Measurements from ENCODE around the gene ACAD8. TPM values are rescaled to one million over a fixed set of nuclear protein-coding genes. Genes with fewer than 3 reads are reported as not detected.

ACAD8 gene
- total and polyA plus RNA-seq, 2 of the 4 experiments (the other 2 are of a cell fraction): 11.1 to 21.2 TPM

DNA sequence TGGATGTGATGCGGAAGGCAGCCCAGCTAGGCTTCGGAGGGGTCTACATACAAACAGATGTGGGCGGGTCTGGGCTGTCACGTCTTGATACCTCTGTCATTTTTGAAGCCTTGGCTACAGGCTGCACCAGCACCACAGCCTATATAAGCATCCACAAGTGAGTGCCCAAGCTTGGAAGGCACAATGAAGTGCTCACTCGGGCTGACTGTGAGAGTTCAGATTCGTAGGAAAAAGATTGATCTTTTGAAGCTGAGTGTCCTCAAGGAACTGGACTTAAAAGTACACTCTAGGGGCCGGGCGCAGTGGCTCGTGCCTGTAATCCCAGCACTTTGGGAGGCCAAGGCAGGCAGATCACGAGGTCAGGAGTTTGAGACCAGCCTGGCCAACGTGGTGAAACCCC lies 3.7 kb downstream of the ACAD8 start:
- CTCF ChIA-PET: no interaction called here
- no peaks in the 10 kb centered on the region; the same call in 1 of the 2 replicates for H3K9me1 ChIP-seq (ENCODE audit: insufficient read depth, low read length)
- dilution Hi-C loops (cut with HindIII; ENCODE audit: low sequenced_read_pairs, unreplicated experiment) (no loop called here), in situ Hi-C loops (cut with MboI; ENCODE audit: low sequenced_read_pairs) (loop anchor here (10.0 kb wide), 1 partner anchor 212 kb away; no protein-coding TSS in a partner anchor), intact Hi-C loops (cut with micrococcal nuclease) (loop anchor here (10.0 kb wide), 1 partner anchor 212 kb away; no protein-coding TSS in a partner anchor)
- H3K27ac ChIP-seq (ENCODE audit: insufficient read depth, low read length): no peak overlapping the region
- BruUV-seq (replicated peaks): no TSS peak
- H3K9me3 ChIP-seq (ENCODE audit: control insufficient read depth, insufficient read depth, low read length): no peaks in the 10 kb centered on the region
- POLR2A ChIA-PET (ENCODE audit: unreplicated experiment): no interaction called here
- H2AK5ac ChIP-seq (ENCODE audit: low read depth, low read length): no peak overlapping the region
- no peak overlapping the region for H2BK15ac ChIP-seq (ENCODE audit: low read depth, low read length)
- 89% methylated on average over 6 of the region's 11 CpGs; no CpG with 5 or more reads in 1 of the 2 experiments for WGBS, 2 experiments (ENCODE audit: extremely low coverage in 2 of 2, insufficient read length in 1 of 2)
- H3K4me2 ChIP-seq (ENCODE audit: low read depth, low read length): no peak overlapping the region
- H2BK120ac ChIP-seq (ENCODE audit: low read depth, low read length): no peak overlapping the region
- H2AK9ac ChIP-seq (replicated peaks; ENCODE audit: low read depth, low read length, poor library complexity): no peak overlapping the region
- DNase-seq (no peak), ATAC-seq (ENCODE audit: low read depth) (no peak)
- H3K9ac ChIP-seq (ENCODE audit: low read depth, low read length): no peak overlapping the region
- no peak overlapping the region for H4K5ac ChIP-seq (ENCODE audit: low read depth, low read length)
- H4K91ac ChIP-seq (ENCODE audit: insufficient read depth, low read depth, low read length): no peak overlapping the region
- H3K36me3 ChIP-seq (ENCODE audit: control insufficient read depth, insufficient read depth, low read length): peaks cover 29% of the 10 kb centered on the region
- H4K8ac ChIP-seq (ENCODE audit: low read depth in 2 of 2, low read length in 2 of 2): no peak overlapping the region
- no peak overlapping the region for H2AFZ ChIP-seq (replicated peaks; ENCODE audit: low read length, poor library complexity)
- no peaks in the 10 kb centered on the region; the same call in 1 of the 2 replicates for H3K4me1 ChIP-seq (ENCODE audit: control insufficient read depth, insufficient read depth, low read length)
- no peak overlapping the region for H2BK5ac ChIP-seq (ENCODE audit: low read depth, low read length, poor library complexity, severe bottlenecking)
- H4K20me1 ChIP-seq (ENCODE audit: insufficient read depth, low read length): no peaks in the 10 kb centered on the region; the same call in 1 of the 2 replicates
- H3K14ac ChIP-seq (replicated peaks; ENCODE audit: low read depth, low read length): no peak overlapping the region
- no peak overlapping the region for H3K4me3 ChIP-seq (ENCODE audit: insufficient read depth, low read depth, low read length)
- no peak overlapping the region for H3K4ac ChIP-seq (ENCODE audit: low read depth, low read length)
- peaks cover 5 to 21% of the 10 kb centered on the region in 2 experiments for H3K79me1 ChIP-seq (ENCODE audit: low read depth in 1 of 2, low read length in 2 of 2)
- no peak for TF ChIP-seq SMC3 (IDR thresholded peaks at IDR 0.05; ENCODE audit: low read depth, low read length)
- no peak for TF ChIP-seq NFE2L2 (IDR thresholded peaks at IDR 0.05; ENCODE audit: low read depth, low read length)
- TF ChIP-seq CHD1 (IDR thresholded peaks at IDR 0.05; ENCODE audit: low read depth, low read length): no peak
- TF ChIP-seq BHLHE40 (IDR thresholded peaks at IDR 0.05; ENCODE audit: low read depth, low read length): no peak
- TF ChIP-seq, protein P1, sequence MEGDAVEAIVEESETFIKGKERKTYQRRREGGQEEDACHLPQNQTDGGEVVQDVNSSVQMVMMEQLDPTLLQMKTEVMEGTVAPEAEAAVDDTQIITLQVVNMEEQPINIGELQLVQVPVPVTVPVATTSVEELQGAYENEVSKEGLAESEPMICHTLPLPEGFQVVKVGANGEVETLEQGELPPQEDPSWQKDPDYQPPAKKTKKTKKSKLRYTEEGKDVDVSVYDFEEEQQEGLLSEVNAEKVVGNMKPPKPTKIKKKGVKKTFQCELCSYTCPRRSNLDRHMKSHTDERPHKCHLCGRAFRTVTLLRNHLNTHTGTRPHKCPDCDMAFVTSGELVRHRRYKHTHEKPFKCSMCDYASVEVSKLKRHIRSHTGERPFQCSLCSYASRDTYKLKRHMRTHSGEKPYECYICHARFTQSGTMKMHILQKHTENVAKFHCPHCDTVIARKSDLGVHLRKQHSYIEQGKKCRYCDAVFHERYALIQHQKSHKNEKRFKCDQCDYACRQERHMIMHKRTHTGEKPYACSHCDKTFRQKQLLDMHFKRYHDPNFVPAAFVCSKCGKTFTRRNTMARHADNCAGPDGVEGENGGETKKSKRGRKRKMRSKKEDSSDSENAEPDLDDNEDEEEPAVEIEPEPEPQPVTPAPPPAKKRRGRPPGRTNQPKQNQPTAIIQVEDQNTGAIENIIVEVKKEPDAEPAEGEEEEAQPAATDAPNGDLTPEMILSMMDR (conservative IDR thresholded peaks at IDR 0.05; ENCODE audit: low read depth, low read length): no peak
- H3K23ac ChIP-seq (ENCODE audit: low read depth, low read length): no peak overlapping the region
- no peak overlapping the region for H3K56ac ChIP-seq (ENCODE audit: extremely low read depth, insufficient read depth, low read length)
- H3K27me3 ChIP-seq (ENCODE audit: control insufficient read depth, insufficient read depth, low read length): no peaks in the 10 kb centered on the region
- H2BK20ac ChIP-seq (ENCODE audit: low read depth, low read length): no peak overlapping the region
- H3K18ac ChIP-seq (ENCODE audit: low read depth, low read length): no peak overlapping the region

All from IMR-90 (cell line).